GM12878 (cell line): Measurements from ENCODE around the gene FARS2. TPM values are rescaled to one million over a fixed set of nuclear protein-coding genes. Genes with fewer than 3 reads are reported as not detected.

Experiments used
- ATAC-seq: fragments of 200-7000 bp; cut with Tn5 transposase; 3 replicates; pipeline ENCODE4 v1.9.1; 2020; ENCODE audit warnings: mild to moderate bottlenecking, moderate library complexity
- BruUV-seq: library from RNA; stranded (reverse); fragments of 400-500 nt; replicated peaks from 2 replicates; lab custom pipeline; 2021; lab: Mats Ljungman, UMichigan
- CTCF ChIA-PET: fragments of 300-600 bp; sonication (Branson Sonifier 250); formaldehyde crosslinking; extraction: SDS; loops from one replicate; lab custom pipeline; 2021; ENCODE audit warnings: inconsistent platforms; lab: Yijun Ruan, JAX
- POLR2A ChIA-PET: fragments of 350-600 bp; formaldehyde crosslinking; extraction: SDS; loops from one replicate; lab custom pipeline; 2021; ENCODE audit warnings: inconsistent platforms; lab: Charles Lee
- RAD21 ChIA-PET: fragments of 300-600 bp; sonication (Branson Sonifier 250); formaldehyde crosslinking; loops from one replicate; lab custom pipeline; 2023; ENCODE audit warnings: antibody characterized with exemption; ENCODE audit not compliant: unreplicated experiment; lab: Charles Lee
- SMC1A ChIA-PET: fragments of 300-600 bp; sonication (Branson Sonifier 250); formaldehyde crosslinking; loops from one replicate; lab custom pipeline; 2023; ENCODE audit not compliant: unreplicated experiment, uncharacterized antibody; lab: Charles Lee
- DNase-seq: peaks from one replicate; pipeline ENCODE4 v3.0.0-alpha.2; 2011; ENCODE audit warnings: low read depth, low spot score
- FAIRE-seq: peaks from 3 replicates; lab custom pipeline; 2011; peaks lifted over from hg19 to GRCh38; lab: Jason Lieb, UNC
- H2AFZ ChIP-seq: 2 replicates; pipeline ENCODE4 v1.6.0; 2011; ENCODE audit warnings: low read depth, low read length, control low read depth; ENCODE audit not compliant: control insufficient read depth
- H3K27ac ChIP-seq: 2 replicates; pipeline ENCODE4 v1.5.1; 2011; ENCODE audit warnings: control low read depth; ENCODE audit not compliant: control insufficient read depth, insufficient read depth
- H3K27me3 ChIP-seq, 2 experiments: replicated peaks in 1 of 2; 2 replicates each; pipeline versions ENCODE4 v1.6.0 to v1.6.1; 2011; ENCODE audit warnings: low read length in 1 of 2; ENCODE audit not compliant: control insufficient read depth in 2 of 2, insufficient read depth in 2 of 2
- H3K36me3 ChIP-seq, 2 experiments: 2 replicates each; pipeline ENCODE4 v1.5.1; 2011; ENCODE audit warnings: low read length in 1 of 2; ENCODE audit not compliant: control insufficient read depth in 2 of 2, insufficient read depth in 2 of 2
- H3K4me1 ChIP-seq: 2 replicates; pipeline ENCODE4 v1.6.1; 2011; ENCODE audit warnings: mild to moderate bottlenecking, low read length, moderate library complexity, mixed read lengths; ENCODE audit not compliant: control insufficient read depth, insufficient read depth
- H3K4me2 ChIP-seq: 2 replicates; pipeline ENCODE4 v1.6.0; 2011; ENCODE audit warnings: control low read depth; ENCODE audit not compliant: control insufficient read depth, insufficient read depth
- H3K4me3 ChIP-seq: fragments of 200-600 bp; sonication (generic); 2 replicates; pipeline ENCODE4 v1.5.1; 2016
- H3K79me2 ChIP-seq: 2 replicates; pipeline ENCODE4 v1.6.0; 2011; ENCODE audit warnings: low read length; ENCODE audit not compliant: control insufficient read depth, insufficient read depth
- H3K9ac ChIP-seq: 2 replicates; pipeline ENCODE4 v1.8.0; 2011; ENCODE audit warnings: low read length, control low read depth, mixed read lengths; ENCODE audit not compliant: control insufficient read depth, insufficient read depth
- H3K9me3 ChIP-seq: replicated peaks from 3 replicates; pipeline ENCODE4 v1.5.1; 2011; ENCODE audit warnings: mild to moderate bottlenecking, low read length; ENCODE audit not compliant: control insufficient read depth, insufficient read depth
- H4K20me1 ChIP-seq: 2 replicates; pipeline ENCODE4 v1.6.0; 2011; ENCODE audit not compliant: control insufficient read depth, insufficient read depth
- ATF3 ChIP-seq: IDR thresholded peaks from 2 replicates; pipeline ENCODE4 v1.6.1; 2011; ENCODE audit warnings: low read depth, mild to moderate bottlenecking, low read length, moderate library complexity, borderline replicate concordance; ENCODE audit errors: extremely low read depth
- BMI1 ChIP-seq: fragments of 450-650 bp; IDR thresholded peaks from 2 replicates; pipeline ENCODE4 v1.6.1; 2016; ENCODE audit warnings: mild to moderate bottlenecking, moderate library complexity, borderline replicate concordance
- CHD2 ChIP-seq: IDR thresholded peaks from 2 replicates; pipeline ENCODE4 v1.6.1; 2011; ENCODE audit warnings: low read depth, low read length, improper control_type of control experiment, borderline replicate concordance
- FOXK2 ChIP-seq: fragments of 450-650 bp; IDR thresholded peaks from 2 replicates; pipeline ENCODE4 v1.6.1; 2017; ENCODE audit warnings: mild to moderate bottlenecking, moderate library complexity
- KLF5 ChIP-seq: fragments of 450-650 bp; IDR thresholded peaks from 2 replicates; pipeline ENCODE4 v1.6.1; 2014; ENCODE audit warnings: mild to moderate bottlenecking; ENCODE audit not compliant: partially characterized antibody
- NBN ChIP-seq: fragments of 450-650 bp; IDR thresholded peaks from 2 replicates; pipeline ENCODE4 v1.6.1; 2016
- NR2C1 ChIP-seq: fragments of 450-650 bp; IDR thresholded peaks from 2 replicates; pipeline ENCODE4 v1.6.1; 2017; ENCODE audit warnings: antibody characterized with exemption, mild to moderate bottlenecking, moderate library complexity
- RB1 ChIP-seq: fragments of 450-650 bp; formaldehyde crosslinking; IDR thresholded peaks from 2 replicates; pipeline ENCODE4 v1.6.1; 2017; ENCODE audit warnings: mild to moderate bottlenecking, borderline replicate concordance
- RFX5 ChIP-seq: IDR thresholded peaks from 2 replicates; pipeline ENCODE4 v1.6.1; 2011; ENCODE audit warnings: low read depth, low read length, improper control_type of control experiment
- ZNF384 ChIP-seq: IDR thresholded peaks from 2 replicates; pipeline ENCODE4 v1.6.1; 2012; ENCODE audit warnings: low read depth, mild to moderate bottlenecking, low read length, improper control_type of control experiment, borderline replicate concordance
- WGBS: methylation state at CpG from one replicate; pipeline ENCODE4 v1.1.6; 2016; ENCODE audit warnings: low lambda C conversion rate; ENCODE audit not compliant: insufficient replicate concordance, insufficient coverage; ENCODE audit errors: missing lambda C conversion rate; 5-methylcytosine and 5-hydroxymethylcytosine counted together
- in situ Hi-C: fragments of 300-500 bp; cut with MboI; formaldehyde crosslinking; loops from 9 replicates; pipeline ENCODE4 v1.14.3; 2018; ENCODE audit warnings: mixed read lengths
- intact Hi-C: fragments of 100-400 bp; cut with micrococcal nuclease; formaldehyde crosslinking; loops from one replicate; pipeline ENCODE4 v1.14.2; 2022; ENCODE audit not compliant: unreplicated experiment
- polyA plus RNA-seq, 11 experiments: library from polyadenylated mRNA; depleted of rRNA in 4 of 11; unstranded in 6 of 11; stranded (reverse) in 5 of 11; fragments of >200 nt; fragmentation: Nextera tagmentation in 4 of 11; fragmentation: Illumina TruSeq in 1 of 11; extraction: Ambion mirVana in 4 of 11; extraction: Trizol in 1 of 11; gene quantifications; 1 replicate in 1 of 11; 2 replicates in 10 of 11; pipeline versions ENCODE4 v1.2.1 to v1.2.3, GENCODE V29; 2011 to 2016; ENCODE audit warnings: inconsistent platforms in 2 of 11, missing spikeins in 2 of 11, low read depth in 1 of 11
- total RNA-seq, 4 experiments: library from RNA; depleted of rRNA in 3 of 4; stranded (reverse); fragments of >200 nt in 3 of 4; fragmentation: Illumina TruSeq in 1 of 4; extraction: Trizol in 1 of 4; gene quantifications; 2 replicates each; pipeline versions ENCODE4 v1.2.1 to v1.2.3, GENCODE V29; 2013 to 2021

Gene FARS2
- total and polyA plus RNA-seq, 10 of the 15 experiments (the other 5 are each of a cell fraction or from before 2014, with no cell fraction given): 16.8 to 46.7 (median 25.6) TPM

GRCh38 chr6:5438922-5439584 lies 177.7 kb downstream of the FARS2 start:
- Histone ChIP-seq H3K4me1 (no peaks in the 10 kb centered on the region), H3K27ac (no peak overlapping the region), H3K4me3 (no peak overlapping the region), H3K79me2 (no peaks in the 10 kb centered on the region), H3K9me3 (no peaks in the 10 kb centered on the region), H3K9ac (no peak overlapping the region), H3K36me3 (no peaks in the 10 kb centered on the region), H3K4me2 (no peak overlapping the region), H2AFZ (no peak overlapping the region), H4K20me1 (no peaks in the 10 kb centered on the region), H3K27me3 (no peaks in the 10 kb centered on the region)
- DNase-seq (no peak), ATAC-seq (no peak), FAIRE-seq (no peak)
- no TSS peak for BruUV-seq
- intact Hi-C loops (no loop called here), in situ Hi-C loops (no loop called here)
- ChIA-PET POLR2A (no interaction called here), SMC1A (no interaction called here), CTCF (no interaction called here), RAD21 (no interaction called here)
- 83% methylated on average over 5 of the region's 5 CpGs for WGBS
- TF ChIP-seq RB1 (no peak), NBN (no peak), FOXK2 (no peak), RFX5 (no peak), ATF3 (no peak), KLF5 (no peak), BMI1 (no peak), CHD2 (no peak), ZNF384 (no peak), NR2C1 (no peak)
